ENCODE data around the gene MAP3K4.
A peak's percentile ranks its signal among the peaks of the same experiment; 100 is the strongest.

MAP3K4 gene

GRCh38 chr6:161134550-161135298 lies 143.2 kb downstream of the MAP3K4 start:
- Histone ChIP-seq H3K4me1 (ENCODE audit: control insufficient read depth, insufficient read depth, low read length) (peaks cover 9% of the 10 kb centered on the region), H3K9me3 (replicated peaks; ENCODE audit: low read length) (no peaks in the 10 kb centered on the region), H3K36me3 (ENCODE audit: insufficient read depth, low read length) (peaks cover 14% of the 10 kb centered on the region), H3K27me3 (ENCODE audit: control insufficient read depth, insufficient read depth, low read length) (no peaks in the 10 kb centered on the region), H3K9ac (ENCODE audit: low read depth, low read length) (no peak overlapping the region), H3K4me2 (ENCODE audit: low read length) (no peak overlapping the region), H3K4me3 (ENCODE audit: low read length) (no peak overlapping the region)

GRCh38 chr6:161135695-161136591 lies 144.4 kb downstream of the MAP3K4 start:
- Histone ChIP-seq H3K4me1 (ENCODE audit: control insufficient read depth, insufficient read depth, low read length) (peaks cover 15% of the 10 kb centered on the region), H3K4me2 (ENCODE audit: low read length) (no peak overlapping the region), H3K27me3 (ENCODE audit: control insufficient read depth, insufficient read depth, low read length) (no peaks in the 10 kb centered on the region), H3K36me3 (ENCODE audit: insufficient read depth, low read length) (peaks cover 7% of the 10 kb centered on the region), H3K4me3 (ENCODE audit: low read length) (no peak overlapping the region), H3K9me3 (replicated peaks; ENCODE audit: low read length) (no peaks in the 10 kb centered on the region), H3K9ac (ENCODE audit: low read depth, low read length) (no peak overlapping the region)

GRCh38 chr6:161136655-161137054 lies 145.1 kb downstream of the MAP3K4 start:
- no peak overlapping the region for H3K9ac ChIP-seq (ENCODE audit: low read depth, low read length)
- H3K4me2 ChIP-seq (ENCODE audit: low read length) = no peak overlapping the region
- H3K9me3 ChIP-seq (replicated peaks; ENCODE audit: low read length) = no peaks in the 10 kb centered on the region
- no peak overlapping the region for H3K4me3 ChIP-seq (ENCODE audit: low read length)
- H3K27me3 ChIP-seq (ENCODE audit: control insufficient read depth, insufficient read depth, low read length) = no peaks in the 10 kb centered on the region
- peaks cover 15% of the 10 kb centered on the region for H3K4me1 ChIP-seq (ENCODE audit: control insufficient read depth, insufficient read depth, low read length)
- H3K36me3 ChIP-seq (ENCODE audit: insufficient read depth, low read length) = peaks cover 7% of the 10 kb centered on the region

GRCh38 chr6:161137320-161137719 lies 145.8 kb downstream of the MAP3K4 start:
- no peak overlapping the region for H3K4me3 ChIP-seq (ENCODE audit: low read length)

GRCh38 chr6:161137839-161138542 lies 146.4 kb downstream of the MAP3K4 start:
- no peak overlapping the region for H3K9ac ChIP-seq (ENCODE audit: low read depth, low read length)
- no peaks in the 10 kb centered on the region for H3K9me3 ChIP-seq (replicated peaks; ENCODE audit: low read length)
- H3K36me3 ChIP-seq (ENCODE audit: insufficient read depth, low read length) = peaks cover 10% of the 10 kb centered on the region
- no peak overlapping the region for H3K4me2 ChIP-seq (ENCODE audit: low read length)
- H3K4me3 ChIP-seq (ENCODE audit: low read length) = no peak overlapping the region
- H3K27me3 ChIP-seq (ENCODE audit: control insufficient read depth, insufficient read depth, low read length) = no peaks in the 10 kb centered on the region
- peaks cover 15% of the 10 kb centered on the region for H3K4me1 ChIP-seq (ENCODE audit: control insufficient read depth, insufficient read depth, low read length)

More at GRCh38 chr6:161137320-161137719, 145.8 kb downstream of the MAP3K4 start:
- H3K4me1 ChIP-seq (ENCODE audit: control insufficient read depth, insufficient read depth, low read length) = peaks cover 15% of the 10 kb centered on the region
- no peaks in the 10 kb centered on the region for H3K27me3 ChIP-seq (ENCODE audit: control insufficient read depth, insufficient read depth, low read length)
- H3K9ac ChIP-seq (ENCODE audit: low read depth, low read length) = no peak overlapping the region
- no peak overlapping the region for H3K4me2 ChIP-seq (ENCODE audit: low read length)
- H3K36me3 ChIP-seq (ENCODE audit: insufficient read depth, low read length) = peaks cover 10% of the 10 kb centered on the region
- H3K9me3 ChIP-seq (replicated peaks; ENCODE audit: low read length) = no peaks in the 10 kb centered on the region

GRCh38 chr6:161138543-161139303 lies 147.2 kb downstream of the MAP3K4 start:
- Histone ChIP-seq H3K4me1 (ENCODE audit: control insufficient read depth, insufficient read depth, low read length) (peaks cover 15% of the 10 kb centered on the region), H3K4me2 (ENCODE audit: low read length) (no peak overlapping the region), H3K36me3 (ENCODE audit: insufficient read depth, low read length) (peaks cover 7% of the 10 kb centered on the region), H3K4me3 (ENCODE audit: low read length) (no peak overlapping the region), H3K9me3 (replicated peaks; ENCODE audit: low read length) (no peaks in the 10 kb centered on the region), H3K9ac (ENCODE audit: low read depth, low read length) (no peak overlapping the region), H3K27me3 (ENCODE audit: control insufficient read depth, insufficient read depth, low read length) (no peaks in the 10 kb centered on the region)

- Histone ChIP-seq H3K4me1 (ENCODE audit: control insufficient read depth, insufficient read depth, low read length) (peaks cover 15% of the 10 kb centered on the region), H3K4me2 (ENCODE audit: low read length) (peak overlapping the region; percentile 32), H3K4me3 (ENCODE audit: low read length) (no peak overlapping the region), H3K27me3 (ENCODE audit: control insufficient read depth, insufficient read depth, low read length) (no peaks in the 10 kb centered on the region), H3K9ac (ENCODE audit: low read depth, low read length) (no peak overlapping the region), H3K36me3 (ENCODE audit: insufficient read depth, low read length) (peaks cover 7% of the 10 kb centered on the region), H3K9me3 (replicated peaks; ENCODE audit: low read length) (no peaks in the 10 kb centered on the region)
These were observed 147.8 kb downstream of the MAP3K4 start for GRCh38 chr6:161139304-161139765.

- H3K9ac ChIP-seq (ENCODE audit: low read depth, low read length) = no peak overlapping the region
- peaks cover 3% of the 10 kb centered on the region for H3K36me3 ChIP-seq (ENCODE audit: insufficient read depth, low read length)
- no peaks in the 10 kb centered on the region for H3K9me3 ChIP-seq (replicated peaks; ENCODE audit: low read length)
- no peak overlapping the region for H3K4me3 ChIP-seq (ENCODE audit: low read length)
- H3K4me2 ChIP-seq (ENCODE audit: low read length) = peak overlapping the region; percentile 32
- no peaks in the 10 kb centered on the region for H3K27me3 ChIP-seq (ENCODE audit: control insufficient read depth, insufficient read depth, low read length)
- H3K4me1 ChIP-seq (ENCODE audit: control insufficient read depth, insufficient read depth, low read length) = peaks cover 15% of the 10 kb centered on the region
These were observed 148.4 kb downstream of the MAP3K4 start for GRCh38 chr6:161139766-161140553.

- Histone ChIP-seq H3K9me3 (replicated peaks; ENCODE audit: low read length) (no peaks in the 10 kb centered on the region), H3K9ac (ENCODE audit: low read depth, low read length) (no peak overlapping the region), H3K4me1 (ENCODE audit: control insufficient read depth, insufficient read depth, low read length) (peaks cover 15% of the 10 kb centered on the region), H3K36me3 (ENCODE audit: insufficient read depth, low read length) (peaks cover 3% of the 10 kb centered on the region), H3K4me3 (ENCODE audit: low read length) (no peak overlapping the region), H3K27me3 (ENCODE audit: control insufficient read depth, insufficient read depth, low read length) (no peaks in the 10 kb centered on the region), H3K4me2 (ENCODE audit: low read length) (no peak overlapping the region)
These were observed 148.9 kb downstream of the MAP3K4 start for GRCh38 chr6:161140554-161140875.

GRCh38 chr6:161141173-161141572 lies 149.6 kb downstream of the MAP3K4 start:
- no peak overlapping the region for H3K4me3 ChIP-seq (ENCODE audit: low read length)
- H3K4me1 ChIP-seq (ENCODE audit: control insufficient read depth, insufficient read depth, low read length) = peaks cover 15% of the 10 kb centered on the region
- no peaks in the 10 kb centered on the region for H3K27me3 ChIP-seq (ENCODE audit: control insufficient read depth, insufficient read depth, low read length)
- no peak overlapping the region for H3K4me2 ChIP-seq (ENCODE audit: low read length)
- H3K36me3 ChIP-seq (ENCODE audit: insufficient read depth, low read length) = peaks cover 3% of the 10 kb centered on the region
- no peaks in the 10 kb centered on the region for H3K9me3 ChIP-seq (replicated peaks; ENCODE audit: low read length)
- no peak overlapping the region for H3K9ac ChIP-seq (ENCODE audit: low read depth, low read length)

Measured in skeletal muscle satellite cell (primary cell).